ENCODE results near the gene LRRFIP1.
"Not testable (repeated sequence)": the region's sequence is repeated elsewhere in the genome, so short reads cannot be mapped to it uniquely, and the experiment has no call there.

Gene LRRFIP1

GRCh38 chr2:237627441-237628246, at the start of gene LRRFIP1:
TSS of gene LRRFIP1 (plus strand) at chr2:237627587. CDS start at chr2:237627645, 58 bp downstream.
- DNase-seq (ENCODE audit: low read depth in 2 of 2, low spot score in 1 of 2) = no peak

- DNase-seq (ENCODE audit: low read depth in 2 of 2, low spot score in 1 of 2) = no peak
Measured at GRCh38 chr2:237577956-237578870, 49.2 kb upstream of the LRRFIP1 start.

GRCh38 chr2:237581326-237581725, 46.1 kb upstream of the LRRFIP1 start:
- DNase-seq (ENCODE audit: low read depth in 2 of 2, low spot score in 1 of 2) = no peak

- peak in 1 of 2 donors; percentile 12 for DNase-seq (ENCODE audit: low read depth in 2 of 2, low spot score in 1 of 2)
Measured at GRCh38 chr2:237581751-237582746, 45.3 kb upstream of the LRRFIP1 start.

- no peak for DNase-seq (ENCODE audit: low read depth in 2 of 2, low spot score in 1 of 2)
Measured at GRCh38 chr2:237583385-237584295, 43.7 kb upstream of the LRRFIP1 start.

- DNase-seq (ENCODE audit: low read depth in 2 of 2, low spot score in 1 of 2) = no peak
Measured at GRCh38 chr2:237585590-237586221, 41.7 kb upstream of the LRRFIP1 start.

GRCh38 chr2:237588044-237588696, 39.2 kb upstream of the LRRFIP1 start:
- DNase-seq (ENCODE audit: low read depth in 2 of 2, low spot score in 1 of 2) = no peak

- no peak for DNase-seq (ENCODE audit: low read depth in 2 of 2, low spot score in 1 of 2)
Measured at GRCh38 chr2:237590272-237591140, 36.9 kb upstream of the LRRFIP1 start, which contains the start of gene RAB17. TSS of gene RAB17 (minus strand) at chr2:237590734. CDS start at chr2:237586154, 4,580 bp downstream.

GRCh38 chr2:237591141-237591881, 36.1 kb upstream of the LRRFIP1 start:
- no peak for DNase-seq (ENCODE audit: low read depth in 2 of 2, low spot score in 1 of 2)

- no peak for DNase-seq (ENCODE audit: low read depth in 2 of 2, low spot score in 1 of 2)
Measured at GRCh38 chr2:237592425-237592980, 34.9 kb upstream of the LRRFIP1 start.

GRCh38 chr2:237593036-237593435, 34.4 kb upstream of the LRRFIP1 start:
- DNase-seq (ENCODE audit: low read depth in 2 of 2, low spot score in 1 of 2) = no peak

GRCh38 chr2:237593596-237594320, 33.6 kb upstream of the LRRFIP1 start:
- no peak for DNase-seq (ENCODE audit: low read depth in 2 of 2, low spot score in 1 of 2)

GRCh38 chr2:237594514-237594871, 32.9 kb upstream of the LRRFIP1 start:
- no peak for DNase-seq (ENCODE audit: low read depth in 2 of 2, low spot score in 1 of 2)

- DNase-seq (ENCODE audit: low read depth in 2 of 2, low spot score in 1 of 2) = not testable (repeated sequence)
Measured at GRCh38 chr2:237595829-237596519, 31.4 kb upstream of the LRRFIP1 start.

- no peak for DNase-seq (ENCODE audit: low read depth in 2 of 2, low spot score in 1 of 2)
Measured at GRCh38 chr2:237596520-237597195, 30.7 kb upstream of the LRRFIP1 start.

All from stimulated activated CD8-positive, alpha-beta memory T cell treated with anti-CD3 and anti-CD28 coated beads, Interleukin-4, amount 100 ng/mL, for 1 hour (primary cell).